Left ventricle myocardium inferior (tissue), 1 donor: ENCODE results near the gene NEU1. TPM values are rescaled to one million over a fixed set of nuclear protein-coding genes. Genes with fewer than 3 reads are reported as not detected.
A peak's percentile ranks its signal among the peaks of the same experiment; 100 is the strongest.

ENCODE experiments used
- DNase-seq: peaks from one replicate; pipeline ENCODE4 v3.0.0-alpha.2; 2020
- H3K27ac ChIP-seq: fragments of 200-600 bp; replicated peaks from 2 replicates; pipeline ENCODE4 v1.8.0; 2021
- H3K27me3 ChIP-seq: fragments of 200-600 bp; 2 replicates; pipeline ENCODE4 v1.8.0; 2021; ENCODE audit warnings: low read depth
- H3K36me3 ChIP-seq: fragments of 200-600 bp; 2 replicates; pipeline ENCODE4 v1.8.0; 2021
- H3K4me1 ChIP-seq: fragments of 200-600 bp; 2 replicates; pipeline ENCODE4 v1.8.0; 2021
- H3K4me3 ChIP-seq: fragments of 200-600 bp; 2 replicates; pipeline ENCODE4 v1.8.0; 2021; ENCODE audit warnings: mild to moderate bottlenecking, moderate library complexity
- H3K9me3 ChIP-seq: fragments of 200-600 bp; replicated peaks from 2 replicates; pipeline ENCODE4 v1.8.0; 2021
- CTCF ChIP-seq: fragments of 200-600 bp; IDR thresholded peaks from 2 replicates; pipeline ENCODE4 v1.8.0; 2021; ENCODE audit warnings: antibody characterized with exemption, mild to moderate bottlenecking, borderline replicate concordance
- intact Hi-C: fragments of 100-400 bp; cut with micrococcal nuclease; formaldehyde crosslinking; loops from one replicate; pipeline ENCODE4 v1.11.0; 2022
- total RNA-seq: library from RNA; stranded (reverse); fragmentation: NEBNext Ultra II Directional; extraction: Animal tissue kit (Norgen Biotek cat#: 25700); gene quantifications from one replicate; pipeline ENCODE4 v1.2.1, GENCODE V29; 2021
- donor health status: DM: no; HTN: yes; CAD: no; lungs with severe emphysema.

Gene NEU1
- total RNA-seq, 1 donor from 2014 or later = 26.0 TPM

- DNase-seq = peak; percentile 28
- no peak for TF ChIP-seq CTCF
- Histone ChIP-seq H3K4me3 (peak overlapping the region; percentile 80), H3K27me3 (no peaks in the 10 kb centered on the region), H3K36me3 (no peaks in the 10 kb centered on the region), H3K4me1 (peaks cover 60% of the 10 kb centered on the region), H3K9me3 (no peaks in the 10 kb centered on the region), H3K27ac (peak overlapping the region; percentile 90)
- intact Hi-C loops = no loop called here
These were observed 38.3 kb upstream of the NEU1 start for GRCh38 chr6:31900917-31901414.

GRCh38 chr6:31899882-31900722 is 37.5 kb upstream of the NEU1 start:
- no peak overlapping the region for H3K4me3 ChIP-seq
- intact Hi-C loops = no loop called here
- H3K36me3 ChIP-seq = peaks cover 3% of the 10 kb centered on the region
- TF ChIP-seq CTCF = no peak
- H3K27me3 ChIP-seq = no peaks in the 10 kb centered on the region
- DNase-seq = no peak
- peak overlapping the region; percentile 90 for H3K27ac ChIP-seq
- no peaks in the 10 kb centered on the region for H3K9me3 ChIP-seq
- H3K4me1 ChIP-seq = peaks cover 60% of the 10 kb centered on the region

- peak overlapping the region; percentile 93 for H3K4me3 ChIP-seq
These were observed 36.6 kb upstream of the NEU1 start for GRCh38 chr6:31899215-31899614.

GRCh38 chr6:31898383-31899011 is 35.9 kb upstream of the NEU1 start:
- peak overlapping the region; percentile 93 for H3K4me3 ChIP-seq
- peaks cover 60% of the 10 kb centered on the region for H3K4me1 ChIP-seq
- DNase-seq = no peak
- H3K27me3 ChIP-seq = no peaks in the 10 kb centered on the region
- intact Hi-C loops = no loop called here
- TF ChIP-seq CTCF = no peak
- H3K36me3 ChIP-seq = peaks cover 14% of the 10 kb centered on the region
- H3K9me3 ChIP-seq = no peaks in the 10 kb centered on the region
- peak overlapping the region; percentile 92 for H3K27ac ChIP-seq

More at GRCh38 chr6:31899215-31899614, 36.6 kb upstream of the NEU1 start:
- H3K27me3 ChIP-seq = no peaks in the 10 kb centered on the region
- H3K9me3 ChIP-seq = no peaks in the 10 kb centered on the region
- no peak for TF ChIP-seq CTCF
- H3K4me1 ChIP-seq = peaks cover 60% of the 10 kb centered on the region
- intact Hi-C loops = no loop called here
- DNase-seq = no peak
- no peak overlapping the region for H3K27ac ChIP-seq
- H3K36me3 ChIP-seq = peaks cover 7% of the 10 kb centered on the region

- DNase-seq = peak; percentile 84
- Histone ChIP-seq H3K4me1 (peaks cover 55% of the 10 kb centered on the region), H3K4me3 (peak within 1 kb of the TSS; percentile 93), H3K36me3 (peaks cover 21% of the 10 kb centered on the region), H3K27ac (peak within 1 kb of the TSS; percentile 92), H3K9me3 (no peaks in the 10 kb centered on the region), H3K27me3 (no peaks in the 10 kb centered on the region)
- peak; percentile 24 for TF ChIP-seq CTCF
- intact Hi-C loops = no loop called here
These were observed 35.2 kb upstream of the NEU1 start, which contains the start of gene EHMT2 for GRCh38 chr6:31897612-31898382. Gene EHMT2 (minus strand): TSS chr6:31897698. CDS start chr6:31897677, 21 bp downstream.
